Hepatocyte (in vitro differentiated cells): ENCODE measurements around the gene MADD. TPM values are rescaled to one million over a fixed set of nuclear protein-coding genes. Genes with fewer than 3 reads are reported as not detected.

Experiments
- DNase-seq: peaks from one replicate; pipeline ENCODE4 v3.0.0-alpha.2; 2016; ENCODE audit warnings: low spot score
- H2AFZ ChIP-seq: fragments of 200-600 bp; sonication (generic); 2 replicates; pipeline ENCODE4 v1.6.0; 2016; ENCODE audit warnings: antibody characterized with exemption, mild to moderate bottlenecking
- H3K27ac ChIP-seq: fragments of 200-600 bp; sonication (generic); 2 replicates; pipeline ENCODE4 v1.5.1; 2016; ENCODE audit warnings: mild to moderate bottlenecking
- H3K27me3 ChIP-seq: fragments of 200-600 bp; sonication (generic); 2 replicates; pipeline ENCODE4 v1.6.1; 2016
- H3K36me3 ChIP-seq: fragments of 200-600 bp; sonication (generic); replicated peaks from 2 replicates; pipeline ENCODE4 v1.5.1; 2016; ENCODE audit warnings: low read depth; ENCODE audit not compliant: insufficient read depth
- H3K4me1 ChIP-seq: fragments of 200-600 bp; sonication (generic); 2 replicates; pipeline ENCODE4 v1.5.1; 2016; ENCODE audit warnings: mild to moderate bottlenecking, moderate library complexity; ENCODE audit not compliant: insufficient read depth
- H3K4me2 ChIP-seq: fragments of 200-600 bp; sonication (generic); 2 replicates; pipeline ENCODE4 v1.6.0; 2016
- H3K4me3 ChIP-seq: fragments of 200-600 bp; sonication (generic); 2 replicates; pipeline ENCODE4 v1.5.1; 2016; ENCODE audit warnings: mild to moderate bottlenecking
- H3K79me2 ChIP-seq: fragments of 200-600 bp; sonication (generic); 2 replicates; pipeline ENCODE4 v1.6.0; 2017; ENCODE audit warnings: mild to moderate bottlenecking
- H3K9me2 ChIP-seq: fragments of 200-600 bp; sonication (generic); replicated peaks from 2 replicates; pipeline ENCODE4 v1.6.0; 2017; ENCODE audit warnings: mild to moderate bottlenecking; ENCODE audit not compliant: insufficient read depth
- H3K9me3 ChIP-seq: fragments of 200-600 bp; sonication (generic); 2 replicates; pipeline ENCODE4 v1.5.1; 2016; ENCODE audit warnings: low read depth, mild to moderate bottlenecking
- H4K20me1 ChIP-seq: fragments of 200-600 bp; sonication (generic); 2 replicates; pipeline ENCODE4 v1.6.0; 2016; ENCODE audit warnings: mild to moderate bottlenecking; ENCODE audit not compliant: insufficient read depth, poor library complexity, severe bottlenecking
- CTCF ChIP-seq: fragments of 200-600 bp; sonication (generic); IDR thresholded peaks from 2 replicates; pipeline ENCODE4 v1.5.1; 2016; ENCODE audit warnings: antibody characterized with exemption, mild to moderate bottlenecking; ENCODE audit not compliant: poor library complexity
- EZH2 ChIP-seq: fragments of 200-600 bp; sonication (generic); IDR thresholded peaks from 2 replicates; pipeline ENCODE4 v1.6.1; 2016; ENCODE audit warnings: antibody characterized with exemption, mild to moderate bottlenecking, borderline replicate concordance
- EZH2phosphoT487 ChIP-seq: fragments of 200-600 bp; sonication (generic); IDR thresholded peaks from one replicate; pipeline ENCODE4 v1.6.1; 2018; ENCODE audit warnings: antibody characterized with exemption, mild to moderate bottlenecking, low read depth, moderate library complexity; ENCODE audit not compliant: unreplicated experiment, severe bottlenecking
- WGBS: methylation state at CpG from one replicate; pipeline ENCODE4 v1.1.6; 2016; ENCODE audit warnings: low lambda C conversion rate; ENCODE audit errors: missing lambda C conversion rate; 5-methylcytosine and 5-hydroxymethylcytosine counted together
- polyA plus RNA-seq: library from polyadenylated mRNA; unstranded; fragments of >200 nt; fragmentation: Nextera tagmentation; extraction: Ambion mirVana; gene quantifications from 2 replicates; pipeline ENCODE4 v1.2.1, GENCODE V29; 2016
- total RNA-seq: library from RNA; depleted of rRNA; stranded (reverse); fragments of >200 nt; gene quantifications from 2 replicates; pipeline ENCODE4 v1.2.3, GENCODE V29; 2014

MADD gene
- total and polyA plus RNA-seq, 2 experiments from 2014 or later = 17.6 to 19.1 TPM

DNA sequence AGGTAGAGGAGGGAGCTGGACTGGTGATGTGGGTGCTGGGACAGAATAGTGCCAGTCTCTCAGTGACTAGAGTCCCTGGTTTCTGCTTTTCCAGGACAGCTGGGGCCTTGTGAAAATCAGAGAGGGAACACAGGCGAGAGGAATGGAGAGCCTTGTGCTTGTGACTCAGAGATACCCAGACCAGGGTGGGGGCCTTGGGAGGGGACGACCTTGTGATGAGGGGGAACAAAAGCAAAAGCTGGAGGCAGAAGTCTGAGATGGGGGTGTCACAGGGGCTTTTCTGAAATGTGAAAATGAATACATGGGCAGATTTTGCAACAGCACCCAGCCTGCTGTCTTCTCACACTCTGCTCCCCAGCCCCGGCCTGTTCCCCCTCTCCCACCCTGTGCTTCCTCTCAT lies 15.5 kb upstream of the MADD start:
- Histone ChIP-seq H3K4me3 (no peak overlapping the region), H3K27ac (peak overlapping the region; percentile 93), H3K9me2 (no peaks in the 10 kb centered on the region), H3K4me2 (peak overlapping the region; percentile 70), H4K20me1 (no peaks in the 10 kb centered on the region), H3K36me3 (no peaks in the 10 kb centered on the region), H3K79me2 (peaks cover 6% of the 10 kb centered on the region), H2AFZ (peak overlapping the region; percentile 61), H3K9me3 (no peaks in the 10 kb centered on the region), H3K4me1 (peaks cover 44% of the 10 kb centered on the region), H3K27me3 (no peaks in the 10 kb centered on the region)
- WGBS = 68% methylated on average over 2 of the region's 3 CpGs
- no peak for DNase-seq
- TF ChIP-seq CTCF = no peak

DNA sequence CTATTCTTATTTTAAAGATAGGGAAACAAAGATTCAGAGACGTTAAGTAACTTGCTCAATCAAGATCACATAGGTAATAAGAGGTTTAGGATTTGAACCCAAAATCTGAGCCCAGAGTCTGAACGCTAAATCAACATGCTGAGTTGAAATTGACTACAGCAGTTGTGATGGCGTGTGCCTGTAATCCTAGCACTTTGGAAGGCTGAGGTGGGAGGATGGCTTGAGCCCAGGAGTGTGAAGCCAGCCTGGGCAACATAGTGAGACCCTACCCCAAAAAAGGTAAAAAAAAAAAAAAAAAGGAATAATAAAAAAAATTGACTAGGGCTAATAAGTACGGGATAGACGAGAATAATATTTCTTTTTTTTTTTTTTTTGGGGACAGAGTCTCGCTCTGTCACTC lies 13.6 kb upstream of the MADD start:
- Histone ChIP-seq H3K79me2 (peaks cover 3% of the 10 kb centered on the region), H3K36me3 (no peaks in the 10 kb centered on the region), H3K27me3 (no peaks in the 10 kb centered on the region), H2AFZ (no peak overlapping the region), H3K9me3 (no peaks in the 10 kb centered on the region), H3K4me3 (no peak overlapping the region), H3K9me2 (no peaks in the 10 kb centered on the region), H4K20me1 (no peaks in the 10 kb centered on the region), H3K4me1 (peaks cover 44% of the 10 kb centered on the region), H3K27ac (peak overlapping the region; percentile 93), H3K4me2 (no peak overlapping the region)
- WGBS = 94% methylated on average over 6 of the region's 6 CpGs
- TF ChIP-seq EZH2phosphoT487 (no peak), CTCF (no peak), EZH2 (no peak)
- no peak for DNase-seq

- Histone ChIP-seq H3K36me3 (no peaks in the 10 kb centered on the region), H3K4me2 (peak overlapping the region; percentile 74), H3K27me3 (no peaks in the 10 kb centered on the region), H3K9me2 (no peaks in the 10 kb centered on the region), H3K27ac (peak overlapping the region; percentile 87), H4K20me1 (no peaks in the 10 kb centered on the region), H3K4me1 (peaks cover 44% of the 10 kb centered on the region), H2AFZ (peak overlapping the region; percentile 60), H3K9me3 (no peaks in the 10 kb centered on the region), H3K4me3 (no peak overlapping the region), H3K79me2 (peaks cover 3% of the 10 kb centered on the region)
- TF ChIP-seq EZH2phosphoT487 (no peak), CTCF (no peak), EZH2 (no peak)
- 73% methylated on average over 2 of the region's 2 CpGs for WGBS
- DNase-seq = no peak
Measured at GRCh38 chr11:47257177-47257516, 12.8 kb upstream of the MADD start.
